NK-92 (cell line): ENCODE results near the gene CPNE4.

Source experiments
- DNase-seq: peaks from one replicate; lab custom pipeline; 2025; ENCODE audit not compliant: unreplicated experiment; lab: John Stamatoyannopoulos, UW

The CPNE4 gene

GRCh38 chr3:131804565-131805133 lies 230.2 kb downstream of the CPNE4 start:
- DNase-seq = no peak

- DNase-seq = no peak
Measured at GRCh38 chr3:131803113-131803512, 231.7 kb downstream of the CPNE4 start.

- DNase-seq = no peak
Measured at GRCh38 chr3:131802029-131802428, 232.8 kb downstream of the CPNE4 start.

GRCh38 chr3:131801566-131801965 lies 233.2 kb downstream of the CPNE4 start:
- DNase-seq = no peak

GRCh38 chr3:131797776-131798175 lies 237.0 kb downstream of the CPNE4 start:
- no peak for DNase-seq

- DNase-seq = no peak
Measured at GRCh38 chr3:131796558-131797198, 238.1 kb downstream of the CPNE4 start.

GRCh38 chr3:131796111-131796510 lies 238.7 kb downstream of the CPNE4 start:
- no peak for DNase-seq

- no peak for DNase-seq
Measured at GRCh38 chr3:131795390-131796090, 239.3 kb downstream of the CPNE4 start.

GRCh38 chr3:131794766-131795388 lies 239.9 kb downstream of the CPNE4 start:
- no peak for DNase-seq

- DNase-seq = no peak
Measured at GRCh38 chr3:131793870-131794269, 240.9 kb downstream of the CPNE4 start.

- DNase-seq = no peak
Measured at GRCh38 chr3:131789188-131789587, 245.6 kb downstream of the CPNE4 start.

GRCh38 chr3:131786386-131786785 lies 248.4 kb downstream of the CPNE4 start:
- DNase-seq = no peak

GRCh38 chr3:131782751-131783150 lies 252.1 kb downstream of the CPNE4 start:
- no peak for DNase-seq

- DNase-seq = no peak
Measured at GRCh38 chr3:131778526-131778925, 256.3 kb downstream of the CPNE4 start.

- DNase-seq = no peak
Measured at GRCh38 chr3:131775650-131776049, 259.2 kb downstream of the CPNE4 start.

- no peak for DNase-seq
Measured at GRCh38 chr3:131772269-131773026, 262.4 kb downstream of the CPNE4 start.

GRCh38 chr3:131762981-131763564 lies 271.7 kb downstream of the CPNE4 start:
- no peak for DNase-seq

- no peak for DNase-seq
Measured at GRCh38 chr3:131756405-131756804, 278.4 kb downstream of the CPNE4 start.

GRCh38 chr3:131755380-131755779 lies 279.4 kb downstream of the CPNE4 start:
- DNase-seq = no peak

GRCh38 chr3:131750256-131750655 lies 284.6 kb downstream of the CPNE4 start:
- DNase-seq = no peak

GRCh38 chr3:131749826-131750225 lies 285.0 kb downstream of the CPNE4 start:
- DNase-seq = no peak
